Gastroesophageal sphincter (tissue), 4 donors: ENCODE measurements around the gene SCGB3A1. TPM values are rescaled to one million over a fixed set of nuclear protein-coding genes. Genes with fewer than 3 reads are reported as not detected.

Source experiments
- ATAC-seq: fragments of 150-250 bp; one replicate; pipeline ENCODE4 v1.9.1; 2016; ENCODE audit warnings: mild to moderate bottlenecking, moderate library complexity
- H3K27ac ChIP-seq, 4 donors: fragments of 200-600 bp; sonication (generic) in 3 of 4; 1 replicate in 3 of 4; 2 replicates in 1 of 4; pipeline ENCODE4 v1.5.1; 2016 to 2019
- H3K27me3 ChIP-seq: fragments of 200-600 bp; sonication (generic); one replicate; pipeline ENCODE4 v1.5.1; 2019
- H3K36me3 ChIP-seq, 2 donors: fragments of 200-600 bp; sonication (generic); one replicate each; pipeline ENCODE4 v1.5.1; 2019; ENCODE audit warnings: control low read depth in 1 of 2
- H3K4me1 ChIP-seq, 3 donors: fragments of 200-600 bp; sonication (generic); 1 replicate in 2 of 3; 2 replicates in 1 of 3; pipeline ENCODE4 v1.5.1; 2016 to 2019; ENCODE audit warnings: control low read depth in 2 of 3
- H3K4me3 ChIP-seq, 2 donors: fragments of 200-600 bp; sonication (generic); one replicate each; pipeline ENCODE4 v1.5.1; 2019; ENCODE audit warnings: mild to moderate bottlenecking in 1 of 2, moderate library complexity in 1 of 2
- H3K9me3 ChIP-seq, 3 donors: fragments of 200-600 bp; sonication (generic); one replicate each; pipeline ENCODE4 v1.5.1; 2017 to 2019; ENCODE audit warnings: control low read depth in 2 of 3
- EP300 ChIP-seq: sonication (generic); formaldehyde crosslinking; IDR thresholded peaks from one replicate; pipeline ENCODE4 v1.6.1; 2017; ENCODE audit warnings: antibody characterized with exemption, mild to moderate bottlenecking
- POLR2A ChIP-seq, 2 donors: fragments of 450-650 bp; IDR thresholded peaks; one replicate each; pipeline ENCODE4 v1.6.1; 2017; ENCODE audit warnings: antibody characterized with exemption in 2 of 2, mild to moderate bottlenecking in 2 of 2, moderate library complexity in 1 of 2
- POLR2AphosphoS5 ChIP-seq: sonication (generic); formaldehyde crosslinking; IDR thresholded peaks from one replicate; pipeline ENCODE4 v1.6.1; 2017; ENCODE audit warnings: antibody characterized with exemption
- WGBS, 2 donors: methylation state at CpG; one replicate each; pipeline ENCODE4 v1.1.5; 2018; ENCODE audit warnings: low coverage in 1 of 2; 5-methylcytosine and 5-hydroxymethylcytosine counted together
- total RNA-seq, 4 donors: library from RNA; depleted of rRNA; stranded (reverse); fragments of >200 nt; gene quantifications; one replicate each; pipeline ENCODE4 v1.1.0, GENCODE V29; 2016
- TF ChIP-seq, protein P1 (sequence below), 4 experiments: fragments of 200-600 bp in 2 of 4; fragments of 450-650 bp in 2 of 4; sonication (generic) in 1 of 4; IDR thresholded peaks; one replicate each; pipeline ENCODE4 v1.5.1; 2017 to 2019; ENCODE audit warnings: antibody characterized with exemption in 4 of 4, mild to moderate bottlenecking in 2 of 4, moderate library complexity in 2 of 4

Gene SCGB3A1
- total RNA-seq, 4 donors from 2014 or later = 78.4 TPM; not detected in 3

DNA sequence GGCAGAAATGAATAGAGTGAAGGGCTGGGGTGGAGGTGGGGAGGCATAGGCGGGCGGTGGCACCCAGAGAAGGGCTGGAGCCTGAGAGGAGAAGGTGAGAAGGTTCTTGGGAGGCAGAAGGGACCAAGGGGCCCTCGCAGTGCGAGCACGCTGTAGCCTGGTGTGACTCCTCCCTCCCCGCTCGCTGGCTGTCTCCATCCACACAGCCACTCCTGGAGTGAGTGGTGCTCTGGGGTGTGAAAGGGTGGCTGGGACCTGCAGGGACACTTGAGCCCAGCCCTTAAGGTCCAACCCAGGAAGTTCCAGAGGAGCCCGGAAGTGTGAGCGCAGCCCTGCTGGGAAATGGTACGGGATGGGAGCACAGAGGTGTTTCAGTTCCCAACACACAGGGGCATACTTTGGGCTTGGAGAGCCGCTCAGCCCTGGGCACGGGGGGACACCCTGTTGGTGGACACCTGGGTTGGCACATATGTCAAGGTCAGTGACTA is 9.3 kb upstream of the SCGB3A1 start:
- TF ChIP-seq POLR2AphosphoS5 (no peak), EP300 (no peak), POLR2A (IDR thresholded peaks at IDR 0.05) (no peak)
- TF ChIP-seq, protein P1, sequence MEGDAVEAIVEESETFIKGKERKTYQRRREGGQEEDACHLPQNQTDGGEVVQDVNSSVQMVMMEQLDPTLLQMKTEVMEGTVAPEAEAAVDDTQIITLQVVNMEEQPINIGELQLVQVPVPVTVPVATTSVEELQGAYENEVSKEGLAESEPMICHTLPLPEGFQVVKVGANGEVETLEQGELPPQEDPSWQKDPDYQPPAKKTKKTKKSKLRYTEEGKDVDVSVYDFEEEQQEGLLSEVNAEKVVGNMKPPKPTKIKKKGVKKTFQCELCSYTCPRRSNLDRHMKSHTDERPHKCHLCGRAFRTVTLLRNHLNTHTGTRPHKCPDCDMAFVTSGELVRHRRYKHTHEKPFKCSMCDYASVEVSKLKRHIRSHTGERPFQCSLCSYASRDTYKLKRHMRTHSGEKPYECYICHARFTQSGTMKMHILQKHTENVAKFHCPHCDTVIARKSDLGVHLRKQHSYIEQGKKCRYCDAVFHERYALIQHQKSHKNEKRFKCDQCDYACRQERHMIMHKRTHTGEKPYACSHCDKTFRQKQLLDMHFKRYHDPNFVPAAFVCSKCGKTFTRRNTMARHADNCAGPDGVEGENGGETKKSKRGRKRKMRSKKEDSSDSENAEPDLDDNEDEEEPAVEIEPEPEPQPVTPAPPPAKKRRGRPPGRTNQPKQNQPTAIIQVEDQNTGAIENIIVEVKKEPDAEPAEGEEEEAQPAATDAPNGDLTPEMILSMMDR (IDR thresholded peaks at IDR 0.05) = no peak
- ATAC-seq = no peak
- no peaks in the 10 kb centered on the region for H3K4me1 ChIP-seq
- peaks cover 2% of the 10 kb centered on the region for H3K27me3 ChIP-seq
- no peak overlapping the region for H3K4me3 ChIP-seq
- H3K9me3 ChIP-seq = no peaks in the 10 kb centered on the region
- H3K27ac ChIP-seq = no peak overlapping the region
- WGBS, 2 donors = 77% methylated on average over 5 of the region's 12 CpGs; no CpG with 5 or more reads in 1 of the 2 donors
- no peaks in the 10 kb centered on the region for H3K36me3 ChIP-seq

DNA sequence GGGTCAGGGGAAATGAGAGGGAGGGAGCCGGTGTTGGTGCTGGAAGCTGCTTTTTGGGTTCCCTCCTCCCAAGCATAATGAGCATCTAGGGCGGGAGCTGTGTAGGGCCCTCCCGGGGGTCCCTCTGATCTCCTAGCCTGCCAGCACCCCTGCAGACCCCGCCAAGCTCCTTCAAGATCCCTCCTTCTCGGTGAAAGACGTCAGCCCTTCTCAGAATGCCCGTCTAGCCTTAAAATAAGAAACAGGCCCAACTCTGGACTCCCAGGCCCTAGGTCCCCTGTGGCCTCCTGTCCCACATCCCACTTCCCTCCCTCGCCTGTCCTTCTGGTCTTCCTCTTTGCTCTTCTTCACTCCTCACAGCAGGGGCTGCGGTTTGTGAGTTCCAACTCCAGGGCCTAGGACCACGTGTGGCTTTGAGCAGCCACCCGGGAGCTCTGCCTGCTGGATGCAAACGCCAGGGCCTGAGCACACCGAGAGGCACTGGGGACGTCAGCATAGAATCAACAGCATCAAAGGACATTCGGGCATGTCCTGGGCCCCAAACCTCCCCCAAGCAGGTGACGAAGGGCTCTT is 8.8 kb upstream of the SCGB3A1 start:
- 74 to 92% methylated on average over 4 to 11 of the region's 16 CpGs for WGBS, 2 donors
- Histone ChIP-seq H3K27ac (no peak overlapping the region), H3K27me3 (no peaks in the 10 kb centered on the region), H3K9me3 (no peaks in the 10 kb centered on the region), H3K4me3 (no peak overlapping the region), H3K4me1 (no peaks in the 10 kb centered on the region), H3K36me3 (no peaks in the 10 kb centered on the region)
- TF ChIP-seq EP300 = no peak
- no peak for TF ChIP-seq POLR2AphosphoS5
- TF ChIP-seq, protein P1 (IDR thresholded peaks at IDR 0.05) = no peak
- TF ChIP-seq POLR2A (IDR thresholded peaks at IDR 0.05) = no peak
- no peak for ATAC-seq

DNA sequence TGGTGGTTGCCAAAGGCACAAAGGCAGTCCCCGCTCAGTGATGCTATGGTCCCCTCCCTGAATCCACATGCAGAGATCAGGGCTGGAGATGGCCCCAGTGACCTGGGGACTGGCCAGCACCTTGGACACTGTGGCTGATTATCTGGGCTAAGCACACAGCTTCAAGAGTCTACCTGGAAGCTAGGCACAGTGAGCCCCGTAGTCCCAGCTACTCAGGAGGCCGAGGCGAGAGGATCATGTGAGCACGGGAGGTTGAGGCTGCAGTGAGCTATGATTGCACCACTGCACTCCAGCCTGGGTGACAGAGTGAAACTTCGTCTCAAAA is 8.3 kb upstream of the SCGB3A1 start:
- Histone ChIP-seq H3K9me3 (no peaks in the 10 kb centered on the region), H3K4me1 (no peaks in the 10 kb centered on the region), H3K27ac (no peak overlapping the region), H3K27me3 (no peaks in the 10 kb centered on the region), H3K4me3 (no peak overlapping the region), H3K36me3 (no peaks in the 10 kb centered on the region)
- no peak for ATAC-seq
- 100% methylated on average over 1 of the region's 6 CpGs; no CpG with 5 or more reads in 1 of the 2 donors for WGBS, 2 donors
- TF ChIP-seq POLR2AphosphoS5 (no peak), POLR2A (IDR thresholded peaks at IDR 0.05) (no peak), EP300 (no peak)
- TF ChIP-seq, protein P1 (IDR thresholded peaks at IDR 0.05) = no peak

DNA sequence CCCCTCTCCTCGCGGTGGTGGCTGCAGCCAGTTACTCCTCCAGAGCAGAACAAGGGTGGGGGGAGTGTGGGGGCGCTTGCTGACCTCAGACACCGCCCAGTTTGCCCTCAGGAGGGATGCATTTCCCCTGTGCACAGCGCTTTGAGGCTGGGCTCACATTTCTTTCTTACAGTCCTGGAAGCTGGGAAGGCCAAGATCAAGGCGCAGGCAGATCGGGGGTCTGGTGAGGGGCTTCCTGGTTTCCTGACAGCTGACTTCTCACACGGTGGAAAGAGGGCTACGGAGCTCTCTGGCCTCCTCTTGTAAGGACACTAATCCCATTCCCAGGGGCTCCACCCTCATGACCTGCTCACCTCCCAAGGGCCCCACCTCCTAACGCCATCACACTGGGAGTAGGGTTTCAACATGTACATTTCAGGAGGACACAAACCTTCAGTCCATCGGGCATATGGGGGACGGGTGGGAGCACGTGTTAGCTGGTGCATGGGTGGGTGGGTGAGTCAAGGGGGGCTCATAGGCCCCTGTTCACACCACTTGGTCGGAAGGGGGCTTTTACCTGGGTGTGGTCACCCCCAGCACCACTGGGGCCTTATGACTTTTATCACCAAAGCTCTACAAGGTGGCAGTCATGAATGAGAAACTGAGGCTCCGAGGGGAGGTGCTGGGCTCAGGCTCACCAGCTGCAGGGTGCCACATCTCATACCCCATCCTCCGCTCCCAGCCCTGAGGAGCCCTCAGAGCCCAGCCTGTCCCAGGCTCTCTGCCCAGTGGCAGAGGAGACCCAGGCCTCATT is 7.7 kb upstream of the SCGB3A1 start:
- H3K27ac ChIP-seq = no peak overlapping the region
- H3K4me1 ChIP-seq = no peaks in the 10 kb centered on the region
- H3K27me3 ChIP-seq = peaks cover 6% of the 10 kb centered on the region
- no peak for ATAC-seq
- H3K9me3 ChIP-seq = no peaks in the 10 kb centered on the region
- TF ChIP-seq POLR2AphosphoS5 (no peak), EP300 (no peak), POLR2A (IDR thresholded peaks at IDR 0.05) (no peak)
- TF ChIP-seq, protein P1 (IDR thresholded peaks at IDR 0.05) = no peak
- WGBS, 2 donors = 80 to 100% methylated on average over 1 to 2 of the region's 16 CpGs
- no peak overlapping the region for H3K4me3 ChIP-seq
- no peaks in the 10 kb centered on the region for H3K36me3 ChIP-seq

DNA sequence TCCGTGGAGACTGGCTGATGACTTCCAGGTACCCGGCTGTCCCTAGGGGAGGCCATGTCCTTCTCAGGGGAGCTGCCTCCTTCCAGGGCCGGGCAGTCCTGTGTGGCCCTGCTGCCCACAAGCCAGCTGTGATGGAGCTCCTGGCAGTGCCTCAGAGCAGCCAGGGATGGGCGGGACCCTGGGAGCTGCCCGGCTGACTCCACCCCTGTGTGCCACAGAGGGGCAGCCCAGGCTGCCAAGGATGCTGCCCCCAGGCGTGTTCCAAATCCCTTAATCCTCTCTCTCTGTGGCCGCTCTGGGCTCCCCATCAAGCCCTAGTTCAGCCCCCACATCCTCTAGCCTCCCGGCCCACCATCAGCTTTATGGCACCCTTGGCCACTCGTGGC is 7.0 kb upstream of the SCGB3A1 start:
- Histone ChIP-seq H3K27me3 (peaks cover 12% of the 10 kb centered on the region), H3K9me3 (no peaks in the 10 kb centered on the region), H3K4me3 (no peak overlapping the region), H3K36me3 (no peaks in the 10 kb centered on the region), H3K27ac (no peak overlapping the region), H3K4me1 (no peaks in the 10 kb centered on the region)
- TF ChIP-seq, protein P1 (IDR thresholded peaks at IDR 0.05) = no peak
- no peak for TF ChIP-seq POLR2AphosphoS5
- WGBS, 2 donors = no CpG with 5 or more reads among the region's 9 CpGs
- ATAC-seq = no peak
